Measurements from ENCODE around the gene PECR. TPM values are rescaled to one million over a fixed set of nuclear protein-coding genes. Genes with fewer than 3 reads are reported as not detected.

PECR gene
- total RNA-seq, 1 donor from 2014 or later = 16.2 TPM

DNA sequence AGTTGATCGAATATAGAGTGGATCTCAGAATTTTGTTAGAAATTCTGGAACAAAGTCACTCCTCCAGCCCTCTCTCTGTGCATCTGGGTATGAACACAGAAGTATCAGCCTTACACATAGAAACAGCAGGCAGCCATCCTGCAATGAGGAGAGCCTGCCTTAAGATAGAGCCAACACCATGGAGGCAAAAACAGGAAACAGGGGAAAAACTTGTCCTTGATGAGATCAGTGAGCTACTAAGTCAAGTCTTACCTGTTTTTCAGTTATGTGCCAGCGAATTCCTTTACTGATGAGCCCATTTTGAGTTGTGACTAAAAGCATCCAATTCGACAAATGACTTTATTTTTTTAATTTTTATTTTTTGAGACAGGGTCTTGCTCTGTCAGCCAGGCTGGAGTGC, 41.7 kb downstream of the PECR start:
- Histone ChIP-seq H3K27me3 (ENCODE audit: control insufficient read depth in 3 of 3, insufficient read depth in 3 of 3, low read length in 3 of 3) (no peaks in the 10 kb centered on the region), H3K9me3 (ENCODE audit: control insufficient read depth in 3 of 3, low read length in 3 of 3) (no peaks in the 10 kb centered on the region), H3K36me3 (ENCODE audit: control insufficient read depth in 3 of 3, insufficient read depth in 3 of 3, low read length in 3 of 3) (peaks cover 0 to 30% (median 3%) of the 10 kb centered on the region in 3 donors), H3K4me3 (ENCODE audit: low read length in 3 of 3) (no peak overlapping the region), H3K9ac (ENCODE audit: low read depth in 1 of 3, low read length in 3 of 3) (no peak overlapping the region), H3K4me1 (ENCODE audit: control insufficient read depth in 3 of 3, insufficient read depth in 3 of 3, low read length in 3 of 3) (no peaks in the 10 kb centered on the region), H3K27ac (ENCODE audit: low read depth, low read length) (no peak overlapping the region)

DNA sequence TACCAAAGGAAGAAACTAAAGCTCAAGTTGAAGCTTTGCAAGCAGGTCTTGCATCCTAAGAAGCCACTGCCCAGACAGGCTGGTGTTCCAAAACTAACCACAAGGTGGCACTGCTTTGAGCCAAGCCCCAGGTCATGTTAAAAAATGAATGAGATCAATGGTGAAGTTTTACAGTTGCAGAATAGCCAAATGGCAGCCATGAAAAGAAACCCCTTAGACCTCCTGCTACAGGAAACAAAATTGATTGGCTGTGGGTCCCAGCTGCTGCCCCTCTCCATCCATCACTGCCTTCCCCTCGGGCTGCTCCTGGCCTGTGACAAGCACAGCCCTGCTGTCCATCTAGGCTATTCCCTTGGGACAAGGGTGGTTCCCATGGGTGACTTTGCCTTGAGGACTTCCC, 47.5 kb downstream of the PECR start:
- H3K4me1 ChIP-seq (ENCODE audit: control insufficient read depth in 3 of 3, insufficient read depth in 3 of 3, low read length in 3 of 3) = no peaks in the 10 kb centered on the region
- peaks cover 0 to 15% (median 0%) of the 10 kb centered on the region in 3 donors for H3K36me3 ChIP-seq (ENCODE audit: control insufficient read depth in 3 of 3, insufficient read depth in 3 of 3, low read length in 3 of 3)
- no peaks in the 10 kb centered on the region for H3K27me3 ChIP-seq (ENCODE audit: control insufficient read depth in 3 of 3, insufficient read depth in 3 of 3, low read length in 3 of 3)
- H3K9me3 ChIP-seq (ENCODE audit: control insufficient read depth in 3 of 3, low read length in 3 of 3) = no peaks in the 10 kb centered on the region
- no peak overlapping the region for H3K4me3 ChIP-seq (ENCODE audit: low read length in 3 of 3)
- H3K27ac ChIP-seq (ENCODE audit: low read depth, low read length) = no peak overlapping the region
- no peak overlapping the region for H3K9ac ChIP-seq (ENCODE audit: low read depth in 1 of 3, low read length in 3 of 3)

DNA sequence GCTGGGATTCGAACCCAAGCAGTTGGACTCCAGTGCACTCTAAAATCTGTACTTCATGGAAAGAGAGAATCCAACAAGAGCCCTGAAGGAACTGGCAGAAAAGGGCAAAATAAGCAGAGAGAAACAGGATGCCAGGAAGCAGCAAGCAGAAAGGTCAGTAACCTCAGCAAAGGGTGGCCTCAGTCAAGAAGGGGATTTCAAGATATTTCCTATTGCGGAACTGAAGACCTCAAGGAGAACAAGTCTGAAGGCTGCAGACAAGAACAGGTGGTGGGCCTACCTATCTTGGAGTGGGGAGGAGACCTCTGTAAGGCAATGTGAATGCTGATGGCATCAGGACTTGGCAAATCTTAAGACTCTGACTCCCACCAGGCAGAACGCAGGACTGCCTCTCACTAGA, 48.2 kb downstream of the PECR start:
- no peak overlapping the region for H3K27ac ChIP-seq (ENCODE audit: low read depth, low read length)
- H3K9ac ChIP-seq (ENCODE audit: low read depth in 1 of 3, low read length in 3 of 3) = no peak overlapping the region
- H3K27me3 ChIP-seq (ENCODE audit: control insufficient read depth in 3 of 3, insufficient read depth in 3 of 3, low read length in 3 of 3) = no peaks in the 10 kb centered on the region
- peaks cover 0 to 15% (median 0%) of the 10 kb centered on the region in 3 donors for H3K36me3 ChIP-seq (ENCODE audit: control insufficient read depth in 3 of 3, insufficient read depth in 3 of 3, low read length in 3 of 3)
- no peaks in the 10 kb centered on the region for H3K4me1 ChIP-seq (ENCODE audit: control insufficient read depth in 3 of 3, insufficient read depth in 3 of 3, low read length in 3 of 3)
- H3K4me3 ChIP-seq (ENCODE audit: low read length in 3 of 3) = no peak overlapping the region
- H3K9me3 ChIP-seq (ENCODE audit: control insufficient read depth in 3 of 3, low read length in 3 of 3) = no peaks in the 10 kb centered on the region

DNA sequence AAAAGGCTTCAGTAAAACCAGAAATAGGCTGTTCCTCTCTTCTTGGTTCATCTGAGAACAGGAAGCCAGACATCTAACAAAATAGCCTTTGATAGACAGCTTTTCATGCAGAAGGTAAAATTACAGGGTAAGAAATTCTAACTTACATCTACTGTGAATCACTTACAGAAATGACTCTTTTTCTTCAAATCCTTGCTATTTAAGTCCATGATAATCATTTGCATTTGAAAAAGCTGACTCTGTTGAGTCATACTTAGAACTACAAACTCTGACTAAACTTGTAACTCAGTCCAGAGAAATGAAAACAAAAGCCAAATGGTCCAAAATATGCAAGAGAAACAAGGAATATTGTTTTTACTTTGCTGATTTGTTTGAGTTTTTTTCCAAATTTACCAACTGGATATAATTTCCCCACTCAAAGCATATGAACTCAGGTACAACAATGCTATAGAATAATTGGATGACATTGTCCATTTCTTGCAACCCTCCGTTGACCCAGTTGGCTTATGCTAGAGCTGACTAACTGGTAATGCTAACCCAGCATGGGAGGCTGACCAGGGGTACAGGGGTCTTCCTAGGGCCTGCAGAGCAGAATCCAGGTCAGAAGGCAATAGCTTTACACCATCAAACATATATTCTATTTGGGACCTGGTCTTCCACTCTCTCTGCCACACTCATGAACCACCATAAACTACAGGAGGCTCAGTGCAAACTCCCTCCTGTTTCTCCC, 49.5 kb downstream of the PECR start:
- Histone ChIP-seq H3K9me3 (ENCODE audit: control insufficient read depth in 3 of 3, low read length in 3 of 3) (no peaks in the 10 kb centered on the region), H3K27ac (ENCODE audit: low read depth, low read length) (no peak overlapping the region), H3K36me3 (ENCODE audit: control insufficient read depth in 3 of 3, insufficient read depth in 3 of 3, low read length in 3 of 3) (peaks cover 0 to 15% (median 0%) of the 10 kb centered on the region in 3 donors), H3K4me3 (ENCODE audit: low read length in 3 of 3) (no peak overlapping the region), H3K27me3 (ENCODE audit: control insufficient read depth in 3 of 3, insufficient read depth in 3 of 3, low read length in 3 of 3) (no peaks in the 10 kb centered on the region), H3K4me1 (ENCODE audit: control insufficient read depth in 3 of 3, insufficient read depth in 3 of 3, low read length in 3 of 3) (no peaks in the 10 kb centered on the region), H3K9ac (ENCODE audit: low read depth in 1 of 3, low read length in 3 of 3) (no peak overlapping the region)

DNA sequence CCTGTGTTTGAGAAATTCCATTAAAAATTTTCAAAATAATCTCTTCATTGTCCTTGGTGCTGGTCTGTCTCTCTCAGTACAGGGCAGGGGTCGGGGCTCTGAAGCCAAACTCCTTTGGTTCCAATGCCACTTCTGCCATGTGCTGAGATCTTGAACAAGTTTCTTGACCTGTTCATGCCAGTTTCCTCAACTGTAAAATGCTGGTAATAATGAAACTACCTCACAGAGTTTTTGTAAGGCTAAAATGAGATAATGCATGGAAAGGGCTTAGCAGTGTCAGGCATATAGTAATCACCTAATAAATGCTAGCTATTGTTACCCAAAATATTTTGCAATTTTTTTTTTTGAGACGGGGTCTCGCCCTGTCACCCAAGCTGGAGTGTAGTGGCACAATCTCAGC, 51.4 kb downstream of the PECR start:
- Histone ChIP-seq H3K4me3 (ENCODE audit: low read length in 3 of 3) (no peak overlapping the region), H3K4me1 (ENCODE audit: control insufficient read depth in 3 of 3, insufficient read depth in 3 of 3, low read length in 3 of 3) (no peaks in the 10 kb centered on the region), H3K27ac (ENCODE audit: low read depth, low read length) (no peak overlapping the region), H3K36me3 (ENCODE audit: control insufficient read depth in 3 of 3, insufficient read depth in 3 of 3, low read length in 3 of 3) (peaks cover 0 to 6% (median 0%) of the 10 kb centered on the region in 3 donors), H3K9me3 (ENCODE audit: control insufficient read depth in 3 of 3, low read length in 3 of 3) (no peaks in the 10 kb centered on the region), H3K27me3 (ENCODE audit: control insufficient read depth in 3 of 3, insufficient read depth in 3 of 3, low read length in 3 of 3) (no peaks in the 10 kb centered on the region), H3K9ac (ENCODE audit: low read depth in 1 of 3, low read length in 3 of 3) (no peak overlapping the region)

DNA sequence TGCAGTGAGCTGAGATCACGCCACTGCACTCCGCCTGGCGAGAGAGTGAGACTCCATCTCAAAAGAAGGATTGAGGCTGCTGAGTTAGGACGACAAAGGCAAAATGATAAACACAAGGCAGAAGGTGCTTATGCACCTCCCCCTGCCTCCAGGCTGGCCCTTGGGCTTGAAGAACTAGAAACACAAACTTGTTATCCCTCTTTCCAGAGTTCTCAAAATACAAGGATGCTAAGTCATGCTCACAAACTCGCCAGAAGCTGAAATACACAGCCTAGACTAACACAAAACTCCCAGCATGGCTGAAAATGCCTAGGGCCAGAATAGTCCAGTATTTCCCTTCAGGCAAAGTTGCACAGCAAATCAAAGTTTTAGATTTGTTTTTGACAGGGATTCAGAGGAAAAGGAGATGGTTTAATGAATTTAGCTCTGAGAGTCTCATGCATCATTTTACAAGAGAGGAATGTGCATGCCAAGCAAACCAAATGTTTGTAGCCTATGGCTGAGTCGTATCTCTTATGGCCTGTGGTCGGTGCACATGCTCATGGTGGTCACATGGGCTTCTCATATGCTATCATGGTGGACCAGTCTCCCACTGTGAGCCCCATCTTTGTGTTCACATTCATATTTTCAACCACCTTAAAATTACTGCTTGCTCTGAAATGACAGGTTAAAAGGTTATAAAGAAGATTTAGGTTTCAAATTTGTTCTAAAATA, 52.0 kb downstream of the PECR start:
- no peaks in the 10 kb centered on the region for H3K27me3 ChIP-seq (ENCODE audit: control insufficient read depth in 3 of 3, insufficient read depth in 3 of 3, low read length in 3 of 3)
- no peaks in the 10 kb centered on the region for H3K9me3 ChIP-seq (ENCODE audit: control insufficient read depth in 3 of 3, low read length in 3 of 3)
- H3K4me1 ChIP-seq (ENCODE audit: control insufficient read depth in 3 of 3, insufficient read depth in 3 of 3, low read length in 3 of 3) = no peaks in the 10 kb centered on the region
- H3K9ac ChIP-seq (ENCODE audit: low read depth in 1 of 3, low read length in 3 of 3) = no peak overlapping the region
- peaks cover 0 to 6% (median 0%) of the 10 kb centered on the region in 3 donors for H3K36me3 ChIP-seq (ENCODE audit: control insufficient read depth in 3 of 3, insufficient read depth in 3 of 3, low read length in 3 of 3)
- H3K4me3 ChIP-seq (ENCODE audit: low read length in 3 of 3) = no peak overlapping the region
- H3K27ac ChIP-seq (ENCODE audit: low read depth, low read length) = no peak overlapping the region

DNA sequence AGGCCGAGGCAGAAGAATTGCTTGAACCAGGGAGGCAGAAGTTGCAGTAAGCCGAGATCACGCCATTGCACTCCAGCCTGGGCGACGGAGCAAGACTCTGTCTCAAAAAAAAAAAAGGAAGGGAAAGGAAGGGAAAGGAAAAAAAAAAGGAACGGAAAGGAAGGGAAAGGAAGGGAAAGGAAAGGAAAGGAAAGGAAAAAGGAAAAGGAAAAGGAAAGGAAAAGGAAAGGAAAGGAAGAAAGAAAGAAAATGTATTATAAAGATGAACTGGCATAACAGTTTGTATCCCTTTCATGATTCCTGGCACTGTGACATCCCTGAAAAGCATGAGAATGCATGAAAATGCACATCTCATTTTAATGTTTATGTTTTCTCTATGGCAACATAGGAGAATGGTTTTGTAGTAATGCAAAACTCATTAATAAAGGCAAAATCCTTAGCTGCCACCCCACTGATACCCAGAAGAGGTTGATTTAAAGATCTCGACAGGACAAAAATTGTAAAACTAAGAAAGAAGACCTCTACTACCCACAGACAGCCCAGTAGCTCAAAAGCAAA, 56.8 kb downstream of the PECR start:
- H3K27me3 ChIP-seq (ENCODE audit: control insufficient read depth in 3 of 3, insufficient read depth in 3 of 3, low read length in 3 of 3) = no peaks in the 10 kb centered on the region
- H3K4me3 ChIP-seq (ENCODE audit: low read length in 3 of 3) = no peak overlapping the region
- no peaks in the 10 kb centered on the region for H3K4me1 ChIP-seq (ENCODE audit: control insufficient read depth in 3 of 3, insufficient read depth in 3 of 3, low read length in 3 of 3)
- H3K9ac ChIP-seq (ENCODE audit: low read depth in 1 of 3, low read length in 3 of 3) = no peak overlapping the region
- H3K9me3 ChIP-seq (ENCODE audit: control insufficient read depth in 3 of 3, low read length in 3 of 3) = no peaks in the 10 kb centered on the region
- no peak overlapping the region for H3K27ac ChIP-seq (ENCODE audit: low read depth, low read length)
- peaks cover 0 to 6% (median 0%) of the 10 kb centered on the region in 3 donors for H3K36me3 ChIP-seq (ENCODE audit: control insufficient read depth in 3 of 3, insufficient read depth in 3 of 3, low read length in 3 of 3)

DNA sequence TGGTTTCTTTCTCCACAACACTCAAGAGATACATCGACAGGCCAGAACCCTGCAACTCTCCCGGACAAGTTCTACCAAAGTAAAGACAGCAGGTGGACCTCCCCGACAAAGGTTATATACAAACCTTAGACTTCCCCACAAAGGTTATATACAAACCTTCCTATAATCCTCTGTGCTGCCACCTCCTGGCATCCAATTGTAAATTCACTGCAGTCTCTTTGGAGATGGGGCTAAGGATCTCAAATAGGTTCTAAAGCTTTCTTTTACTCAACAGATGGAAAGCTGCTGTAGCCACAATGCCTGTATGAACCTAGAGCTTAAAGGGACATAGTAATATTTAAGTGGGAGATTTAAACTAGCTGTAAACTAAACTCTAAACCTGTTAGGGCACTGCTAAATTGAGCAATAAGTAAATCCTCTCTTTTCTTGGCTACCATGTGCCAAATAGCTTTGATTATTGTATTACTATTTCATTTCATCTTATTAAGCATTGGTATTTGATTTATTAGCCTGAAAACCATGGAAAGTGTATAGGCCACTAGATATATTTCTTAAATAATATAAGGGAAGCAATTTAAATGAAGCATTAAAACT, 58.5 kb downstream of the PECR start:
- no peaks in the 10 kb centered on the region for H3K27me3 ChIP-seq (ENCODE audit: control insufficient read depth in 3 of 3, insufficient read depth in 3 of 3, low read length in 3 of 3)
- no peaks in the 10 kb centered on the region for H3K4me1 ChIP-seq (ENCODE audit: control insufficient read depth in 3 of 3, insufficient read depth in 3 of 3, low read length in 3 of 3)

DNA sequence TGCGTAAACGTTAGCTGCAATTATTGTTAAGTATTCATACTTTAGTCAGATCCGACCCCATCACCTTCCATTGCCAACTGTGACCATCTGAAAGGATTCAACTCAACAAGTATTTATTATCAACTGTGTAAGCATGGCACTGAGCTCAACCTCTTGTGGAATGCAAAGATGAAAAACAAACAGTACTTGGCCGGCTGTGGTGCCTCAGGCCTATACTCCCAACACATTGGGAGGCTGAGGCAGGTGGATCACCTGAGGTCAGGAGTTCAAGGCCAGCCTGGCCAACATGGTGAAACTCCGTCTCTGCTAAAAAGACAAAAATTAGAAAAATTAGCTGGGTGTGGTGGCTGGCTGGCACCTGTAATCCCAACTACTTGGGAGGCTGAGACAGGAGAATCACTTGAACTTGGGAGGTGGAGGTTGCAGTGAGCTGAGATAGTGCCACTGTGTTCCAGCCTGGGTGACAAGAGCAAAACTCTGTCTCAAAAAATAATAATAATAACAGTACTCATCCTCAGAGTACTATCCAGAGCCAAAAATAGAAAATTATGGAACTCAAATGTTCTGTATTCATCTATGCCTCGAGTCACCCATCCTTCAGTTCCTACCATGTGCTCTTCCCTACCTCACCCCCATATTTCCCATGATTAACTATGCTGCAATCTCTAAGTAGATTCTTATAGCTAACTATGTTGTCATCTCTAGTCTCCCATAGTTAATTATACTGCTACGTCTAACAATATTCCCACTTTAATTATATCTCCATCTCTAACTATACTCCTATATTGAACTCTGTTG, 59.6 kb downstream of the PECR start:
- no peaks in the 10 kb centered on the region for H3K9me3 ChIP-seq (ENCODE audit: control insufficient read depth in 3 of 3, low read length in 3 of 3)
- no peak overlapping the region for H3K9ac ChIP-seq (ENCODE audit: low read depth in 1 of 3, low read length in 3 of 3)

More for the DNA sequence above, 58.5 kb downstream of the PECR start:
- H3K4me3 ChIP-seq (ENCODE audit: low read length in 3 of 3) = no peak overlapping the region
- H3K27ac ChIP-seq (ENCODE audit: low read depth, low read length) = no peak overlapping the region
- H3K36me3 ChIP-seq (ENCODE audit: control insufficient read depth in 3 of 3, insufficient read depth in 3 of 3, low read length in 3 of 3) = no peaks in the 10 kb centered on the region
- no peak overlapping the region for H3K9ac ChIP-seq (ENCODE audit: low read depth in 1 of 3, low read length in 3 of 3)
- no peaks in the 10 kb centered on the region for H3K9me3 ChIP-seq (ENCODE audit: control insufficient read depth in 3 of 3, low read length in 3 of 3)

More for the DNA sequence above, 59.6 kb downstream of the PECR start:
- H3K36me3 ChIP-seq (ENCODE audit: control insufficient read depth in 3 of 3, insufficient read depth in 3 of 3, low read length in 3 of 3) = no peaks in the 10 kb centered on the region
- H3K27me3 ChIP-seq (ENCODE audit: control insufficient read depth in 3 of 3, insufficient read depth in 3 of 3, low read length in 3 of 3) = no peaks in the 10 kb centered on the region
- H3K4me3 ChIP-seq (ENCODE audit: low read length in 3 of 3) = no peak overlapping the region
- no peak overlapping the region for H3K27ac ChIP-seq (ENCODE audit: low read depth, low read length)
- no peaks in the 10 kb centered on the region for H3K4me1 ChIP-seq (ENCODE audit: control insufficient read depth in 3 of 3, insufficient read depth in 3 of 3, low read length in 3 of 3)
